ENCODE data around the gene NDUFS8.
A peak's percentile ranks its signal among the peaks of the same experiment; 100 is the strongest.
"Not testable (repeated sequence)": the region's sequence is repeated elsewhere in the genome, so short reads cannot be mapped to it uniquely, and the experiment has no call there.

Gene NDUFS8

DNA sequence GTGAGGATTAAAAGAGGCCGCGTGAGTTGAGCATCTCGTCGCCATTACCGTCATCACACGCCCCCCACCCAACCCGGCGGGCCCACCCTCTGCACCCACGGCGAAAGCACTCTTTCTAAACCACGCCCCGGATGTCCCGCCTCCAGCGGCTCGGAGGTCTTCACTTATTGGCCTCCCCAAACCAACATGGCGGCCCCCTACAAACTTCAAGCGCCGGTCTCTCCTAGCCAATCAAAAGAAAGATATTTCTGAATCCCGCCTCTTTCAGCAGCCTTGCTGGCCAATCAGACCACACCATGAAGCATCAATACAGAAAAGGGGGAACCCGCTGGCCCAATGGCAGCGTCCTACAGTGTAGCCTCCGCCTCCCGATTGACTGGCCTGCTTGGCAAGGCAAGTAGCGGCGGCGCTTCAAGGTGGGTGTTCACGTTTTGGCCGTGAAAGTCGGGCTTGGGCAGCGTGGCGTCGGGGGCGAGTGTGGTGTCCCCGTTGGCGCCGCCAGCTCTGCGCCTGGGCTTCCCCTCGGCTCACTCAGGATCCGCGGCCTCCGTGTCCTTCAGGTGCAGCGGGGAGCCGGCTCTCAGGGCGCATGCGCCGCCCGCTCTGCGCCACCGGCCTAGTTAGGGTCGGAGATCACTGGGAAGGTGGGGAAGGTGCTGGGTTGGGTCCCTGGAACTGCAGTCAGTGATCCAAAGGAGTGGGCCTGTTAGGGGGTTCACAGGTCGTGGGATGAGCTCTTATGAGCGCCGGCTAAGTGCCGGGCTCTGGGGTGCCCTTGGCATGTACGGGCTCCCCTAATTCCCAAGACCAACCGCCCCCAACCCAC lies at the start of gene NDUFS8:
TSS of gene NDUFS8 (plus strand) at position 364 of the 826 bp plus-strand sequence. CDS start 1,471 bp downstream, outside the sequence.
- DNase-seq (ENCODE audit: low read depth) = peak; percentile 94

GRCh38 chr11:67981226-67981625 lies 49.3 kb upstream of the NDUFS8 start:
- DNase-seq (ENCODE audit: low read depth) = not testable (repeated sequence)

- DNase-seq (ENCODE audit: low read depth) = not testable (repeated sequence)
Measured at GRCh38 chr11:67982255-67982857, 48.1 kb upstream of the NDUFS8 start.

GRCh38 chr11:67983951-67984350 lies 46.5 kb upstream of the NDUFS8 start:
- no peak for DNase-seq (ENCODE audit: low read depth)

GRCh38 chr11:67985302-67985701 lies 45.2 kb upstream of the NDUFS8 start:
- not testable (repeated sequence) for DNase-seq (ENCODE audit: low read depth)

DNA sequence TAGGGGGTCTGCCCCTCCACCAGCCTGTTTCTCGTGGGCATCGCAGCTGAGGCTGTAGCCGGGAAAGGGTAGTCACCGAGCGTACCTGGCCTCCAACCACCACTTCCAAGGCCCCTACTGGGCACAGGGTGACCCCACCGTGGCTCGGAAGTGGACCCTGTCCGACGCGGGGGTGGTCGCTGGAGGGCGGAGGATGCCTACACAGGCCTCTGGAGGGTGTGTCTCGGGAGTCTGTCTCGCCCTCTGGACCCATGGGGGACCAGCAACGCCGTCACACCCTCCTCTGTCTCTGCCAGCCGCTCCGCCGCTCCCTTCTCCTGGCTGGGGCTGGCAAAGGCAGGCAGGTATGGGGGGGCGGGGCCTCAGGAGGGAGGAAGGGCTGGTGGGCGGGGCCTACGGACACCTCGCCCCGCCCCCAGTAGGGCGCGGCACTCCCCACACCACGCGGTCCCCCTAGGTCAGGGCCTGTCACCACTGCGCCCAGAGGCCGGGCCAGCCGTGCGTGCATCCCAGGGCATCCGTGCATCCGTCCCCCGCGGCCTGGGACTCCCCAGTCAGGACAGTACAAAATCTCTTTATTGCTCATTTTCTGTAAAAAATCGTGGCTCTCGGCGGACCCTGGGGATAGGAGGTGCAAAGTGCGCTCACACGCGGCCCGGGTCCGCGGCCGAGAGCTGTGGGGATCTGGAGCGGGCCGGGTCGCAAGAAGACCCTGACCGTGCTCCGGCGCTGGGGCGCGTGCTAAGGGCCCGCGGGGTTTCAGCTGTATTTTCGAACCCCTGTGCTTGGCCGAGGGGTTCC lies 39.7 kb upstream of the NDUFS8 start:
- DNase-seq (ENCODE audit: low read depth) = not testable (repeated sequence)

DNA sequence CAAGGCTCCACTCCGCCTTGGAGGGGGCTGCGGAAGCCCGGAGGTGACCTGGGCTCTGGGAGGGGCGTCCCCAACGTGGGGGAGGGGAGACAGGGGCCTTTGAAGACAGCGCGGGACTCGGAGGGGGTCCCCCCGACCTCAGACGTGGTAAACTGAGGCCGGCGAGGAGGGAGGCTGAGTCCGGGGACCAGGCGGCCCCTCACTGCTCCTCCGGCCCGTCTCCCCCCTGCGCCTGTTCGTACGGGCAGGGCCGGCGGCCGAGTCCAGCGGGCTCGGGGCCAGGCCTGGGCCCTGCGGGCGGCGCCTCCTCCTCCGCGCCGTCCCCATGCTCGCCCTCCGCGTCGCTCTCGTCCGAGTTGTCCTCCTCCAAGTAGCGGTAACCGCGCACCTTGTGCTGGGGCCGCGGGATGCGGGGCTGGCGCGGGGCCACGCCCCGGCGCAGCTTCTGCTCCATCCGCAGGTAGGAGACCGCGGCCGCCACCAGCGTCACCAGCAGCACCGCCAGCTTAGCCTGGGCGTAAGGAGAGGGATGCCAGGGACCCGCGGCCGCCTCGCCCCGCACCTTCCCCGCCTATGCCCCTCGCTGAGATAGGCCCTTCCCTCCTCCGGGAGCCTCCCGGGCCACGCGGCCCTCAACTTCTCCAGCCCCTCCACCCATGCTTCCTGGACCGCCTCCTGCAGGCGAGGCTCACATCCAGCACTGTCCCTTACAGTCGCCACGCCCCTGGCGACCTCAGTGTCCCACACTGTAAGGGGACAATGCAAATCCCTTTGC lies 38.9 kb upstream of the NDUFS8 start:
- DNase-seq (ENCODE audit: low read depth) = not testable (repeated sequence)

DNA sequence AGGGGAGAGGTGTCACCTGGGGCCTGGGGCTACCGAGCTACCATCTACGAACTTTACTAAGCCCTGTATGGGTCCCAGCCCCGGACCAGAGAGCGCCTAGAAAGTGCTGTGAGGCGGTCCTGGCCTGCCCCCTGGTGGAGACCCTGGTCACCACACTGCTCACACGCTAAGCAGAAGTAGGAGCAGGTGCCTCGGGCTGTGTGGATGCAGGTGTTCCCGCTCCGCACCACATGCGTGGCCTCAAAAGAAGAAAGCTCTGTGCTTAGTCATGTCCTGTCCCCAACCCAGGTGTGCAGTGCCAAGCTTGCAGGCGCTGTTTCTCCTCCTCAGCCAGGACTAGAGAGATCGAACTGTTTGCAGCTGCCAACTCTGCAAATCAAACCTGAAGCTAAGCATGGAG lies 36.7 kb upstream of the NDUFS8 start:
- peak; percentile 26 for DNase-seq (ENCODE audit: low read depth)

DNA sequence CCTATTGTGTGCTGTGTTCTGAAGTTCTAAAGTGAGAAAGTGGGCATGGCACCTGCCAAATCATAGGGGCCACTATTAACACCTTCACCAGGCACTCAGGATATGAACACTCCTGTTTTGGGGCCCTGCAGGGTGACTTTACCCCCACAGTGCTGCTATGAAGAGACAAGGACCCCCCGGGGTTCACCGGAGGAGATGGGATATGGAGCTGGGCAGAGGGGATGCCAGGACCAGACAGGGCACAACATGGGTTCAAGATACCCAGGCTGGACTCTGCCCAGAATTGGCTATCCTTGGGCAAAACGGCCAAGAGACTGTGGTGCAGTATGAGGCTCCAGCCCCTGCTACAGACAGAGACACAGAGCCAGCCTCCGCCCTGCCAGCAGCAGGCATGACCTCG lies 36.1 kb upstream of the NDUFS8 start:
- not testable (repeated sequence) for DNase-seq (ENCODE audit: low read depth)

DNA sequence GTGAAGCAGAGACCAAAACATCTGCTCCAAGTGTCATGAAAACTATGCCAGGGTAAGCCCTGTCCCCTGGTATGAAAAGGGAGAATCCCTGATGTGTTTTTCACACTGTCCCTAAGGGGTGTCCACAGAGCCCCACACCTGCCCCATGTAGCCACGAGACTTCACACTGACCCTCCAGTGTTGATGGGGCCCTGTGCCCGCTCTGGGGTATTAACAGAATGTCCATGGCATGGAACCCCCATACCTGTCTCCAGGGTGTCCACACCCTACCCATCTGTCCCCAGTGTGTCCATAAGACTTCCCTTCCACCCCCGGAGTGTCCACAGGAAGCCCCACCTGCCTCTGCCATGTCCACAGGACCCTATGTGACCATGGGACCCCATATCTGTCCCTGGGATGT lies 35.4 kb upstream of the NDUFS8 start:
- not testable (repeated sequence) for DNase-seq (ENCODE audit: low read depth)

DNA sequence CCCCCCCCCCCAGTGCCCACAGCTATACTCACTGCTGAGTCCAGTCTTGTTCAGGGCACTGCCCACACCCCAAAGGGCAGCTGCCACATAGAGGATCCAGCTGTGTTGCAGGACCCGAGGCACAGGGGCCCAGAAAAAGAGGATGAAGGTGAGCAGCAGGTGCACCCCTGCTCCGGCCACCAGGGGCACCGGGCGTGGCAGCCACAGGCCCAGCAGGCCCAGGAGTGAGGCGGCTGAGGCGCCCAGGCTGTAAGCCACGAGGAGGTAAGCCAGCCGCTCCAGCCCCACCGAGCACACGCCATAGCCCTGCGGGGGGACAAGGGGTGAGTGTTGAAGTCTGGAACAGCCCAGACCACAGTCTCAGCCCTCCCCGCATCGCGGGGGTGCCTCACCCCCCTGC lies 34.9 kb upstream of the NDUFS8 start:
- not testable (repeated sequence) for DNase-seq (ENCODE audit: low read depth)

- DNase-seq (ENCODE audit: low read depth) = no peak
Measured at GRCh38 chr11:67996051-67996450, 34.4 kb upstream of the NDUFS8 start.

DNA sequence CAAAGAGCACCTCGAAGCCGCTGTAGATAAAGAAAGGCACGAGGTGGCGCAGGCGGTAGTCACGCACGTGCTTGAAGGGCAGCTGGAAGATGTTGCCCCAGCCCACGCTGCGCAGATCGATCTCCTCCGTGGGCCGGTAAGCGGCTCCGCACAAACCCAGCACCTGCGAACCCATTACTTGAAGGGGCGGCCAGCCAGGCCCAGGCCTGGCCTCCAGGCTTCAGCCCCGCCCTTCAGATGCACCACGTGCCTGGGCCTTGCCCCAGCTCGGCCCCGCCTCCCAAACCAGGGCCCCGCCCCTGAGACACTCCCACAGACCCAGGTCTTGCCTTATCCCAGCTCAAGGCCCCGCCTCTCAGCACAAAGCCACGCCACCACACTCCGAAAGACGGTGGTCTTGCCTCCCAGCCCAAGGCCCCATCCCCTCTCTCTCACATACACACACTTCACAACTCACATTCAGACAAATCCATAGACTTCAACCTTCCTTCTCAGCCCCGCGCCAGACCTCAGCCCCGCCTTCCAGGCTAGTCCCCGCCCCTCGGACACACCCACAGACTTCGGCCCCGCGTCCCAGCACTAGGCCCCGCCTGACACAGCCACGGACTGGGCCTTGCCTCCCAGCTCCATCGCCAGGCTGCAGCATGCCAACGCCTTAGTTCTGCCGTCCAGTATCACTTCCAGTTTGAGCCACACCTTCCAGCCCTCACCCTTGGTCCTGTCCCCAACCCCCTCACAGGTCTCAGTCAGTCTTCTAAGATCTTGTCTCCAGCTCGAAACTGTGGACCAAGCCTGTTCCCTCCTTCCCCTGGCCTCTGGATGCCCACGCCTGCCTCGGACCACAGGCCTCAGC lies 33.6 kb upstream of the NDUFS8 start:
- no peak for DNase-seq (ENCODE audit: low read depth)

DNA sequence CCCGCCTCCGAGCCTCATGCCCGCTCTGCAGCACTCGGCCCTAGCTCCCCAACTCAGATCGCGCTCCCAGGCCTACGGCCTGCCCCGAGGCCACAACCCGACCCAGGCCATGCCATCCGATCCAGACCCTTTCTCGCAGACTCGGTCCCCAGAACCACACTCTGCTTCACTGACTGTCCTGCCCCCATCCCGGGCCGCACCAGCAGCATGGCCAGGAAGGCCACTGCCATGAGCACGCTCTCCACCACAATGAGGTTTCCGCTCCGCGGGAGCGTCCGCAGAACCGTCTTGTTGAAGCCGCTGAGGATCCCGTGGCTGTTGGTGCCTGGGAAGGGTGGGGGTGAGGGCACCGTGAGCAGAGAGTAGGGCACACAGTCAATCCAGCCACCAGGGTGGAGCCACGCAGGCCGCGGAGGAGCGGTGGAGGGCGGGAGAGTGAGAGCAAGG lies 33.0 kb upstream of the NDUFS8 start:
- no peak for DNase-seq (ENCODE audit: low read depth)

GRCh38 chr11:67998150-67999045 lies 32.1 kb upstream of the NDUFS8 start:
- no peak for DNase-seq (ENCODE audit: low read depth)

GRCh38 chr11:67999201-67999629 lies 31.3 kb upstream of the NDUFS8 start:
- DNase-seq (ENCODE audit: low read depth) = no peak

- no peak for DNase-seq (ENCODE audit: low read depth)
Measured at GRCh38 chr11:67999704-68000103, 30.8 kb upstream of the NDUFS8 start.

GRCh38 chr11:68002575-68002937 lies 27.9 kb upstream of the NDUFS8 start:
- no peak for DNase-seq (ENCODE audit: low read depth)

GRCh38 chr11:68002938-68003845 lies 27.3 kb upstream of the NDUFS8 start:
- peak; percentile 42 for DNase-seq (ENCODE audit: low read depth)

Measured in activated T-cell treated with anti-CD3 and anti-CD28 coated beads for 1 hour (primary cell).